ENCODE results near the gene NFX1.

The NFX1 gene

DNA sequence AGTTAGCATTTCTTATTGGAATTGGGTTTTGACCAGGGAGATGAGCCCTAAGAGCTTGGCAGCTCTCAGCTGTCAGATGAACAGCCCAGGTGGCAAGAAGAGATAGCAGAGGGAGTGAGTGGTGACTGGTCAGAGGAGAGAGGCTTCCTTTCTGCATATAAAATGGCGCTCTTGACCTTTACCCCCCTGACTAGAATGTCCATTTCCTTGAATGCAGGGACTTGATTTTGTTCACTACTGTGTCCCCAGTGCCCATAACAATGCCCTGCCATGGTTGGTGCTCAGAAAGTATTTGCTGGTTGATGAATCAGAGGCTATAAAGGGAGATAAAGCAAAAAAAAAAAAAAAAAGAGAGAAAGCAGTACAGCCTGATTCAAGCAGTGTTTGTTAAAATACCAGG lies 18.3 kb upstream of the NFX1 start:
- ATAC-seq: no peak
- TF ChIP-seq PPARA (CRISPR knock-in tag; IDR thresholded peaks at IDR 0.05; ENCODE audit: borderline replicate concordance) (no peak), ARNTL (CRISPR knock-in tag; IDR thresholded peaks at IDR 0.05; ENCODE audit: borderline replicate concordance, low read depth) (no peak)
- TF ChIP-seq, protein P1, sequence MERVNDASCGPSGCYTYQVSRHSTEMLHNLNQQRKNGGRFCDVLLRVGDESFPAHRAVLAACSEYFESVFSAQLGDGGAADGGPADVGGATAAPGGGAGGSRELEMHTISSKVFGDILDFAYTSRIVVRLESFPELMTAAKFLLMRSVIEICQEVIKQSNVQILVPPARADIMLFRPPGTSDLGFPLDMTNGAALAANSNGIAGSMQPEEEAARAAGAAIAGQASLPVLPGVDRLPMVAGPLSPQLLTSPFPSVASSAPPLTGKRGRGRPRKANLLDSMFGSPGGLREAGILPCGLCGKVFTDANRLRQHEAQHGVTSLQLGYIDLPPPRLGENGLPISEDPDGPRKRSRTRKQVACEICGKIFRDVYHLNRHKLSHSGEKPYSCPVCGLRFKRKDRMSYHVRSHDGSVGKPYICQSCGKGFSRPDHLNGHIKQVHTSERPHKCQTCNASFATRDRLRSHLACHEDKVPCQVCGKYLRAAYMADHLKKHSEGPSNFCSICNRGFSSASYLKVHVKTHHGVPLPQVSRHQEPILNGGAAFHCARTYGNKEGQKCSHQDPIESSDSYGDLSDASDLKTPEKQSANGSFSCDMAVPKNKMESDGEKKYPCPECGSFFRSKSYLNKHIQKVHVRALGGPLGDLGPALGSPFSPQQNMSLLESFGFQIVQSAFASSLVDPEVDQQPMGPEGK (CRISPR knock-in tag; IDR thresholded peaks at IDR 0.05; ENCODE audit: borderline replicate concordance): no peak
- TF ChIP-seq, protein P2, sequence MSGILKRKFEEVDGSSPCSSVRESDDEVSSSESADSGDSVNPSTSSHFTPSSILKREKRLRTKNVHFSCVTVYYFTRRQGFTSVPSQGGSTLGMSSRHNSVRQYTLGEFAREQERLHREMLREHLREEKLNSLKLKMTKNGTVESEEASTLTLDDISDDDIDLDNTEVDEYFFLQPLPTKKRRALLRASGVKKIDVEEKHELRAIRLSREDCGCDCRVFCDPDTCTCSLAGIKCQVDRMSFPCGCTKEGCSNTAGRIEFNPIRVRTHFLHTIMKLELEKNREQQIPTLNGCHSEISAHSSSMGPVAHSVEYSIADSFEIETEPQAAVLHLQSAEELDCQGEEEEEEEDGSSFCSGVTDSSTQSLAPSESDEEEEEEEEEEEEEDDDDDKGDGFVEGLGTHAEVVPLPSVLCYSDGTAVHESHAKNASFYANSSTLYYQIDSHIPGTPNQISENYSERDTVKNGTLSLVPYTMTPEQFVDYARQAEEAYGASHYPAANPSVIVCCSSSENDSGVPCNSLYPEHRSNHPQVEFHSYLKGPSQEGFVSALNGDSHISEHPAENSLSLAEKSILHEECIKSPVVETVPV (CRISPR knock-in tag; IDR thresholded peaks at IDR 0.05): no peak

- ATAC-seq: no peak
- TF ChIP-seq ZNF8 (CRISPR knock-in tag; IDR thresholded peaks at IDR 0.05) (no peak), CSDC2 (CRISPR knock-in tag; IDR thresholded peaks at IDR 0.05) (no peak), ESRRG (CRISPR knock-in tag; IDR thresholded peaks at IDR 0.05) (no peak), TCF4 (CRISPR knock-in tag; IDR thresholded peaks at IDR 0.05; ENCODE audit: borderline replicate concordance) (no peak), BACH2 (CRISPR knock-in tag; IDR thresholded peaks at IDR 0.05; ENCODE audit: borderline replicate concordance) (no peak), OSR1 (CRISPR knock-in tag; IDR thresholded peaks at IDR 0.05) (no peak), ZFP3 (CRISPR knock-in tag; IDR thresholded peaks at IDR 0.05) (no peak), SNAI2 (CRISPR knock-in tag; IDR thresholded peaks at IDR 0.05) (no peak)
- TF ChIP-seq, protein P2 (CRISPR knock-in tag; IDR thresholded peaks at IDR 0.05): no peak
- TF ChIP-seq, protein P1 (CRISPR knock-in tag; IDR thresholded peaks at IDR 0.05; ENCODE audit: borderline replicate concordance): no peak
These were observed 16.9 kb upstream of the NFX1 start for GRCh38 chr9:33273266-33273971.

- ATAC-seq: no peak
- TF ChIP-seq ZFP30 (CRISPR knock-in tag; IDR thresholded peaks at IDR 0.05) (no peak), SNAI2 (CRISPR knock-in tag; IDR thresholded peaks at IDR 0.05) (no peak), OSR1 (CRISPR knock-in tag; IDR thresholded peaks at IDR 0.05) (no peak), ESRRG (CRISPR knock-in tag; IDR thresholded peaks at IDR 0.05) (no peak), CSDC2 (CRISPR knock-in tag; IDR thresholded peaks at IDR 0.05) (no peak), GLIS3 (CRISPR knock-in tag; IDR thresholded peaks at IDR 0.05) (no peak), RARB (CRISPR knock-in tag; IDR thresholded peaks at IDR 0.05) (no peak), ARNTL (CRISPR knock-in tag; IDR thresholded peaks at IDR 0.05; ENCODE audit: borderline replicate concordance, low read depth) (no peak), ZNF8 (CRISPR knock-in tag; IDR thresholded peaks at IDR 0.05) (no peak), TSHZ2 (CRISPR knock-in tag; IDR thresholded peaks at IDR 0.05) (no peak), TCF4 (CRISPR knock-in tag; IDR thresholded peaks at IDR 0.05; ENCODE audit: borderline replicate concordance) (no peak), BACH2 (CRISPR knock-in tag; IDR thresholded peaks at IDR 0.05; ENCODE audit: borderline replicate concordance) (no peak), PPARA (CRISPR knock-in tag; IDR thresholded peaks at IDR 0.05; ENCODE audit: borderline replicate concordance) (no peak)
- TF ChIP-seq, protein P3, sequence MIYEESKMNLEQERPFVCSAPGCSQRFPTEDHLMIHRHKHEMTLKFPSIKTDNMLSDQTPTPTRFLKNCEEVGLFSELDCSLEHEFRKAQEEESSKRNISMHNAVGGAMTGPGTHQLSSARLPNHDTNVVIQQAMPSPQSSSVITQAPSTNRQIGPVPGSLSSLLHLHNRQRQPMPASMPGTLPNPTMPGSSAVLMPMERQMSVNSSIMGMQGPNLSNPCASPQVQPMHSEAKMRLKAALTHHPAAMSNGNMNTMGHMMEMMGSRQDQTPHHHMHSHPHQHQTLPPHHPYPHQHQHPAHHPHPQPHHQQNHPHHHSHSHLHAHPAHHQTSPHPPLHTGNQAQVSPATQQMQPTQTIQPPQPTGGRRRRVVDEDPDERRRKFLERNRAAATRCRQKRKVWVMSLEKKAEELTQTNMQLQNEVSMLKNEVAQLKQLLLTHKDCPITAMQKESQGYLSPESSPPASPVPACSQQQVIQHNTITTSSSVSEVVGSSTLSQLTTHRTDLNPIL (CRISPR knock-in tag; IDR thresholded peaks at IDR 0.05; ENCODE audit: low read depth): no peak
These were observed 16.4 kb upstream of the NFX1 start for GRCh38 chr9:33273972-33274328.

All from SK-N-SH treated with all-trans-retinoic acid at 6 μM for 48 hours (cell line).